ENCODE data around the gene REXO1.

DNA sequence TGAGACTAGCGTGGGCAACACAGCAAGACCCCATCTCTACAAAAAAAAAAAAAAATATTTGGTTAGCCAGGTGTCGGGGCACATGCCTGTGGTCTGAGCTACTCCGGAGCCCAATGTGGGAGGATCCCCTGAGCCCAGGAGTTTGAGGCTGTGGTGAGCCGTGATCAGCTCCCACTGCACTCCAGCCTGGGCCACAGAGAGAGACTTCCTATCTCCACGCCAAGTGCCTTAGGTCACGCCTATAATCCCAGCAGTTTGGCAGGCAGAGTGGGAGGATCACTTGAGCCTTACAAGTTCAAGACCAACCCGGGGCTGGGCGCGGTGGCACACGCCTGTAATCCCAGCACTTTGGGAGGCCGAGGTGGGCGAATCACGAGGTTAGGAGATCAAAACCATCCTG, 48.2 kb upstream of the REXO1 start:
- TF ChIP-seq MAFK (IDR thresholded peaks at IDR 0.05; ENCODE audit: low read depth, low read length) (no peak), NANOG (IDR thresholded peaks at IDR 0.05; ENCODE audit: insufficient read depth, low read depth, low read length, poor library complexity, severe bottlenecking) (no peak)
- TF ChIP-seq, protein P1, sequence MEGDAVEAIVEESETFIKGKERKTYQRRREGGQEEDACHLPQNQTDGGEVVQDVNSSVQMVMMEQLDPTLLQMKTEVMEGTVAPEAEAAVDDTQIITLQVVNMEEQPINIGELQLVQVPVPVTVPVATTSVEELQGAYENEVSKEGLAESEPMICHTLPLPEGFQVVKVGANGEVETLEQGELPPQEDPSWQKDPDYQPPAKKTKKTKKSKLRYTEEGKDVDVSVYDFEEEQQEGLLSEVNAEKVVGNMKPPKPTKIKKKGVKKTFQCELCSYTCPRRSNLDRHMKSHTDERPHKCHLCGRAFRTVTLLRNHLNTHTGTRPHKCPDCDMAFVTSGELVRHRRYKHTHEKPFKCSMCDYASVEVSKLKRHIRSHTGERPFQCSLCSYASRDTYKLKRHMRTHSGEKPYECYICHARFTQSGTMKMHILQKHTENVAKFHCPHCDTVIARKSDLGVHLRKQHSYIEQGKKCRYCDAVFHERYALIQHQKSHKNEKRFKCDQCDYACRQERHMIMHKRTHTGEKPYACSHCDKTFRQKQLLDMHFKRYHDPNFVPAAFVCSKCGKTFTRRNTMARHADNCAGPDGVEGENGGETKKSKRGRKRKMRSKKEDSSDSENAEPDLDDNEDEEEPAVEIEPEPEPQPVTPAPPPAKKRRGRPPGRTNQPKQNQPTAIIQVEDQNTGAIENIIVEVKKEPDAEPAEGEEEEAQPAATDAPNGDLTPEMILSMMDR (IDR thresholded peaks at IDR 0.05; ENCODE audit: control extremely low read depth in 1 of 3, insufficient read depth in 1 of 3, low read depth in 1 of 3, low read length in 3 of 3): no peak

All from H1 (cell line).